ENCODE results near the gene ELOA2.

Gene ELOA2

GRCh38 chr18:47063096-47063495 lies 27.7 kb upstream of the ELOA2 start:
- Mint-ChIP-seq H3K4me1 (peaks cover 4% of the 10 kb centered on the region), H3K27ac (no peak overlapping the region), H3K27me3 (ENCODE audit: low read depth) (peaks cover 4% of the 10 kb centered on the region), H3K36me3 (ENCODE audit: low read depth) (peaks cover 4% of the 10 kb centered on the region), H3K9me3 (no peaks in the 10 kb centered on the region), H3K4me3 (no peak overlapping the region)
- no peak for TF ChIP-seq CTCF (IDR thresholded peaks at IDR 0.05; ENCODE audit: unreplicated experiment in 3 of 3)

- Mint-ChIP-seq H3K4me3 (no peak overlapping the region), H3K9me3 (no peaks in the 10 kb centered on the region), H3K27ac (no peak overlapping the region), H3K4me1 (peaks cover 4% of the 10 kb centered on the region), H3K27me3 (ENCODE audit: low read depth) (peaks cover 4% of the 10 kb centered on the region), H3K36me3 (ENCODE audit: low read depth) (peaks cover 4% of the 10 kb centered on the region)
- no peak for TF ChIP-seq CTCF (IDR thresholded peaks at IDR 0.05; ENCODE audit: unreplicated experiment in 3 of 3)
Observed at GRCh38 chr18:47062471-47062870, 27.1 kb upstream of the ELOA2 start.

GRCh38 chr18:47054369-47054768 lies 18.9 kb upstream of the ELOA2 start:
- no peak overlapping the region for H3K4me3 Mint-ChIP-seq
- H3K27ac Mint-ChIP-seq = no peak overlapping the region
- no peaks in the 10 kb centered on the region for H3K9me3 Mint-ChIP-seq
- H3K27me3 Mint-ChIP-seq (ENCODE audit: low read depth) = peaks cover 3% of the 10 kb centered on the region
- TF ChIP-seq CTCF (IDR thresholded peaks at IDR 0.05; ENCODE audit: unreplicated experiment in 3 of 3) = no peak
- H3K4me1 Mint-ChIP-seq = no peaks in the 10 kb centered on the region
- H3K36me3 Mint-ChIP-seq (ENCODE audit: low read depth) = peaks cover under 1% of the 10 kb centered on the region

- Mint-ChIP-seq H3K36me3 (ENCODE audit: low read depth) (no peaks in the 10 kb centered on the region), H3K9me3 (no peaks in the 10 kb centered on the region), H3K4me1 (no peaks in the 10 kb centered on the region), H3K27ac (no peak overlapping the region), H3K27me3 (ENCODE audit: low read depth) (peaks cover 4% of the 10 kb centered on the region), H3K4me3 (no peak overlapping the region)
- peak; percentile 60 to 80 (median 72) for TF ChIP-seq CTCF (IDR thresholded peaks at IDR 0.05; ENCODE audit: unreplicated experiment in 3 of 3)
Observed at GRCh38 chr18:47050468-47050867, 15.0 kb upstream of the ELOA2 start.

- Mint-ChIP-seq H3K4me1 (no peaks in the 10 kb centered on the region), H3K4me3 (no peak overlapping the region), H3K27me3 (ENCODE audit: low read depth) (no peaks in the 10 kb centered on the region), H3K36me3 (ENCODE audit: low read depth) (peaks cover 5% of the 10 kb centered on the region), H3K9me3 (no peaks in the 10 kb centered on the region), H3K27ac (no peak overlapping the region)
- no peak for TF ChIP-seq CTCF (IDR thresholded peaks at IDR 0.05; ENCODE audit: unreplicated experiment in 3 of 3)
Observed at GRCh38 chr18:47040982-47041381, 5.6 kb upstream of the ELOA2 start.

GRCh38 chr18:47036927-47037578 lies 1.6 kb upstream of the ELOA2 start:
- Mint-ChIP-seq H3K27ac (no peak overlapping the region), H3K27me3 (ENCODE audit: low read depth) (no peaks in the 10 kb centered on the region), H3K4me3 (no peak overlapping the region), H3K36me3 (ENCODE audit: low read depth) (peaks cover 5% of the 10 kb centered on the region), H3K4me1 (no peaks in the 10 kb centered on the region), H3K9me3 (peaks cover 4% of the 10 kb centered on the region)
- TF ChIP-seq CTCF (IDR thresholded peaks at IDR 0.05; ENCODE audit: unreplicated experiment in 3 of 3) = no peak

Data from nephron (organoid).